WERI-Rb-1 (cell line): Measurements from ENCODE around the gene TTC28.

Experiments
- DNase-seq: peaks from one replicate; pipeline ENCODE4 v3.0.0-alpha.2; 2020
- H3K27ac ChIP-seq: fragments of 250-450 bp; sonication (Bioruptor Pico); 2 replicates; pipeline ENCODE4 v1.5.1; 2020; ENCODE audit warnings: mild to moderate bottlenecking, moderate library complexity
- H3K27me3 ChIP-seq: fragments of 250-450 bp; sonication (Bioruptor Pico); 2 replicates; pipeline ENCODE4 v1.5.1; 2021; ENCODE audit warnings: mild to moderate bottlenecking, low read depth, moderate library complexity; ENCODE audit not compliant: insufficient read depth, severe bottlenecking
- H3K36me3 ChIP-seq: fragments of 250-450 bp; sonication (Bioruptor Pico); 2 replicates; pipeline ENCODE4 v1.5.1; 2020; ENCODE audit warnings: mild to moderate bottlenecking, moderate library complexity
- H3K4me3 ChIP-seq: 2 replicates; pipeline ENCODE4 v1.5.1; 2011; ENCODE audit warnings: low read depth, mild to moderate bottlenecking, control low read depth, low read length
- H3K9me3 ChIP-seq: fragments of 250-450 bp; sonication (Bioruptor Pico); 2 replicates; pipeline ENCODE4 v1.5.1; 2021; ENCODE audit warnings: mild to moderate bottlenecking, moderate library complexity; ENCODE audit not compliant: severe bottlenecking
- CTCF ChIP-seq: IDR thresholded peaks from 2 replicates; pipeline ENCODE4 v1.5.1; 2011; ENCODE audit warnings: low read depth, mild to moderate bottlenecking, control low read depth, inconsistent platforms, low read length

TTC28 gene

GRCh38 chr22:28714043-28714628 is 34.5 kb upstream of the TTC28 start:
- Histone ChIP-seq H3K36me3 (peaks cover 29% of the 10 kb centered on the region), H3K9me3 (no peaks in the 10 kb centered on the region), H3K27me3 (no peaks in the 10 kb centered on the region), H3K27ac (no peak overlapping the region), H3K4me3 (no peak overlapping the region)
- DNase-seq: no peak
- TF ChIP-seq CTCF: no peak

- Histone ChIP-seq H3K4me3 (no peak overlapping the region), H3K27ac (no peak overlapping the region), H3K27me3 (no peaks in the 10 kb centered on the region), H3K9me3 (no peaks in the 10 kb centered on the region), H3K36me3 (peaks cover 33% of the 10 kb centered on the region)
- DNase-seq: no peak
- no peak for TF ChIP-seq CTCF
Observed at GRCh38 chr22:28711820-28712777, 32.5 kb upstream of the TTC28 start.

- no peaks in the 10 kb centered on the region for H3K9me3 ChIP-seq
- no peaks in the 10 kb centered on the region for H3K27me3 ChIP-seq
- peaks cover 40% of the 10 kb centered on the region for H3K36me3 ChIP-seq
- no peak for DNase-seq
- no peak overlapping the region for H3K27ac ChIP-seq
- no peak for TF ChIP-seq CTCF
- H3K4me3 ChIP-seq: no peak overlapping the region
Observed at GRCh38 chr22:28711341-28711740, 31.7 kb upstream of the TTC28 start.

GRCh38 chr22:28710576-28711191 is 31.0 kb upstream of the TTC28 start:
- Histone ChIP-seq H3K9me3 (no peaks in the 10 kb centered on the region), H3K36me3 (peaks cover 40% of the 10 kb centered on the region)

GRCh38 chr22:28710107-28710506 is 30.5 kb upstream of the TTC28 start:
- Histone ChIP-seq H3K36me3 (peaks cover 40% of the 10 kb centered on the region), H3K4me3 (no peak overlapping the region), H3K9me3 (no peaks in the 10 kb centered on the region), H3K27ac (no peak overlapping the region), H3K27me3 (no peaks in the 10 kb centered on the region)
- no peak for TF ChIP-seq CTCF
- DNase-seq: no peak

More at GRCh38 chr22:28710576-28711191, 31.0 kb upstream of the TTC28 start:
- H3K4me3 ChIP-seq: no peak overlapping the region
- H3K27me3 ChIP-seq: no peaks in the 10 kb centered on the region
- DNase-seq: no peak
- no peak for TF ChIP-seq CTCF
- H3K27ac ChIP-seq: no peak overlapping the region
